Left lung (tissue), 10 donors: ENCODE results near the gene TRIP6. TPM values are rescaled to one million over a fixed set of nuclear protein-coding genes. Genes with fewer than 3 reads are reported as not detected.
A peak's percentile ranks its signal among the peaks of the same experiment; 100 is the strongest.

Experiments used
- ATAC-seq: fragments of 200-7000 bp; cut with Tn5 transposase; one replicate; pipeline ENCODE4 v1.9.1; 2020; ENCODE audit warnings: moderate library complexity
- DNase-seq, 4 donors: peaks; one replicate each; pipeline ENCODE4 v3.0.0-alpha.2; 2013 to 2020
- H3K27ac ChIP-seq, 2 donors: fragments of 200-600 bp; sonication (generic) in 1 of 2; one replicate each; pipeline versions ENCODE4 v1.5.0 to v1.8.0; 2020 to 2021
- H3K27me3 ChIP-seq, 2 donors: fragments of 200-600 bp; sonication (generic) in 1 of 2; one replicate each; pipeline versions ENCODE4 v1.5.0 to v1.8.0; 2020 to 2021
- H3K36me3 ChIP-seq, 2 donors: fragments of 200-600 bp; sonication (generic) in 1 of 2; one replicate each; pipeline versions ENCODE4 v1.5.0 to v1.8.0; 2020 to 2021
- H3K4me1 ChIP-seq, 2 donors: fragments of 200-600 bp; one replicate each; pipeline ENCODE4 v1.8.0; 2021
- H3K4me3 ChIP-seq, 2 donors: fragments of 200-600 bp; sonication (generic) in 1 of 2; one replicate each; pipeline versions ENCODE4 v1.5.0 to v1.8.0; 2020 to 2021; ENCODE audit warnings: mild to moderate bottlenecking in 1 of 2
- H3K9me3 ChIP-seq, 2 donors: fragments of 200-600 bp; sonication (generic) in 1 of 2; one replicate each; pipeline versions ENCODE4 v1.5.0 to v1.8.0; 2020 to 2021
- CTCF ChIP-seq, 2 donors: fragments of 200-600 bp; sonication (generic) in 1 of 2; IDR thresholded peaks; one replicate each; pipeline versions ENCODE4 v1.5.0 to v1.8.0; 2021; ENCODE audit warnings: antibody characterized with exemption in 2 of 2
- intact Hi-C, 2 donors: fragments of 100-400 bp; cut with DNase I; formaldehyde crosslinking; loops; one replicate each; pipeline versions ENCODE4 v1.11.2 to v1.14.2; 2022
- polyA plus RNA-seq, 6 donors: library from polyadenylated mRNA; unstranded; fragments of 120-200 nt; gene quantifications; one replicate each; pipeline ENCODE4 v1.2.1, GENCODE V29; 2013; ENCODE audit not compliant: insufficient read length in 6 of 6
- total RNA-seq, 2 donors: library from RNA; stranded (reverse); fragmentation: NEBNext Ultra II Directional; extraction: Animal tissue kit (Norgen Biotek cat#: 25700); gene quantifications; one replicate each; pipeline ENCODE4 v1.2.1, GENCODE V29; 2021
- donor health status: DM: no; HTN: yes; CAD: no.
- donor health status: DM: no; HTN: no; CAD: no.

TRIP6 gene
- total and polyA plus RNA-seq, 8 donors = 61.5 to 96.6 (median 76.2) TPM

DNA sequence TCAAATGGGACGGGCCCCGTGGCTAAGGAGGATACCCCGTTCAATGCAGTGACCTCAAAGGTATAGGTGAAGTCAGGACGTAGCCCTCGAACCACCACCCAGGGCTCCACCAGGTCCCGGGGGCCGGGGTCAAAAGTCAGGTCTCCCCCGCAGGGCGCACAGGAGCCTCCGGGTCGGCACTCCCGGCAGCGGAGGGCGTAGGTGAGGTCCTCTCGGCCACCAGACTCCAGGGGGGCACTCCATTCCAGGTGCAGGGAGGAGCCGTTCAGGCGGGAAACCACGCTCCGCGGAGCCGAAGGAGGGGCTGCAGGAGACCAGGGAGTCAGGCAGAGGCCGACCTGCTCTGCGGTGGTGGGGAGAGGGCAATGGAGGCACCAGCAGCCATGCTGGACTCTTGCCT, 47.6 kb upstream of the TRIP6 start:
- Histone ChIP-seq H3K9me3 (no peaks in the 10 kb centered on the region), H3K27me3 (no peaks in the 10 kb centered on the region), H3K36me3 (peaks cover 0 to 93% of the 10 kb centered on the region in 2 donors), H3K4me1 (peaks cover 0 to 10% of the 10 kb centered on the region in 2 donors), H3K4me3 (no peak overlapping the region), H3K27ac (no peak overlapping the region)
- no peak for TF ChIP-seq CTCF (IDR thresholded peaks at IDR 0.05)
- DNase-seq (peak in 1 of 4 donors; percentile 61), ATAC-seq (no peak)
- intact Hi-C loops = no loop called here

GRCh38 chr7:100822236-100823139, 44.7 kb upstream of the TRIP6 start:
- TF ChIP-seq CTCF (IDR thresholded peaks at IDR 0.05) = no peak
- peaks cover 5 to 36% of the 10 kb centered on the region in 2 donors for H3K4me1 ChIP-seq
- H3K4me3 ChIP-seq = no peak overlapping the region
- H3K36me3 ChIP-seq = peaks cover 0 to 64% of the 10 kb centered on the region in 2 donors
- no peak for ATAC-seq
- peak in 1 of 4 donors; percentile 71 for DNase-seq
- H3K9me3 ChIP-seq = no peaks in the 10 kb centered on the region
- no peak overlapping the region for H3K27ac ChIP-seq
- intact Hi-C loops = no loop called here
- peaks cover 0 to 21% of the 10 kb centered on the region in 2 donors for H3K27me3 ChIP-seq

DNA sequence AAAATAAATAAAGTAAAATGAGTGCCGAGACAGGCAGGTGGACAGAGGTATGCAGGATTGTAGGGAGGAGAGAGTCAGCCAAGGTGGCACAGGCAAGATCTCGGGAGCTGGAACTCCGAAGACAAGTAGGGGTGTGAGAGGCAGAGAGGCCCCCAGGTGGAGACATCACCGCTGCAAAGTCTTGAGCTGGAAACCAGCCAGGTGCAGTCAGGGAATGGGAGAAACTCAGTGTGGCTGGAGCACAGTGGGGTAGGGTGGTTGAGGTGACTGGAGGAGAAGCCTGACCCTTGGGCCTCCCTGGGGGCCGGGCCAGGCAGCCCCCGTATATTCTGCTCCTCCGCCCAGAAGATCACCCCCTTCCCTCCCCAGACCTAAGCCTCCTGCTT, 44.1 kb upstream of the TRIP6 start:
- Histone ChIP-seq H3K27me3 (peaks cover 0 to 27% of the 10 kb centered on the region in 2 donors), H3K36me3 (peaks cover 0 to 58% of the 10 kb centered on the region in 2 donors), H3K4me3 (no peak overlapping the region), H3K4me1 (peaks cover 5 to 43% of the 10 kb centered on the region in 2 donors), H3K27ac (no peak overlapping the region), H3K9me3 (no peaks in the 10 kb centered on the region)
- no peak for TF ChIP-seq CTCF (IDR thresholded peaks at IDR 0.05)
- intact Hi-C loops = no loop called here
- DNase-seq (no peak), ATAC-seq (no peak)

DNA sequence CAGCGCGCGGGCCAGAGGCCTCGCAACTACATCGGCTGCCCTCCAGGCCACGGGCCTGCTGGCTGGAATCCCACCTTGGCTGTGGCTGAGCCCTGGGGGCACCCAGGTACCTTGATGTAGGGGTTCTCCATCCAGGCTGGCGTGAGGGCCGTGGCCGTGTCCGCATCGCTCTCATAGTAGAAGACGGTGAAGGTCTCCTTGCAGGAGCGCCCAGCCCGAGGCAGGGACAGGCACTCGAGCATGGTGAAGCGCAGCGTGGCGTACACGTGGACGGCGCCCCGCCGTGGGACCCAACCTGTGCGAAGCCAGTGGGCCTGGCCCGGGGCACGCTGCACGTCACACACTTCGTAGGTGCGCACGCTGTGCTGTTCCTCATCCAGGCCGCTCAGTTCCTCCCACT, 43.7 kb upstream of the TRIP6 start:
- no peak overlapping the region for H3K4me3 ChIP-seq
- no peak overlapping the region for H3K27ac ChIP-seq
- H3K36me3 ChIP-seq = peaks cover 0 to 54% of the 10 kb centered on the region in 2 donors
- H3K27me3 ChIP-seq = peaks cover 0 to 31% of the 10 kb centered on the region in 2 donors
- DNase-seq (peak in 1 of 4 donors; percentile 73), ATAC-seq (no peak)
- peaks cover 5 to 44% of the 10 kb centered on the region in 2 donors for H3K4me1 ChIP-seq
- no peaks in the 10 kb centered on the region for H3K9me3 ChIP-seq
- TF ChIP-seq CTCF (IDR thresholded peaks at IDR 0.05) = no peak
- intact Hi-C loops = no loop called here

DNA sequence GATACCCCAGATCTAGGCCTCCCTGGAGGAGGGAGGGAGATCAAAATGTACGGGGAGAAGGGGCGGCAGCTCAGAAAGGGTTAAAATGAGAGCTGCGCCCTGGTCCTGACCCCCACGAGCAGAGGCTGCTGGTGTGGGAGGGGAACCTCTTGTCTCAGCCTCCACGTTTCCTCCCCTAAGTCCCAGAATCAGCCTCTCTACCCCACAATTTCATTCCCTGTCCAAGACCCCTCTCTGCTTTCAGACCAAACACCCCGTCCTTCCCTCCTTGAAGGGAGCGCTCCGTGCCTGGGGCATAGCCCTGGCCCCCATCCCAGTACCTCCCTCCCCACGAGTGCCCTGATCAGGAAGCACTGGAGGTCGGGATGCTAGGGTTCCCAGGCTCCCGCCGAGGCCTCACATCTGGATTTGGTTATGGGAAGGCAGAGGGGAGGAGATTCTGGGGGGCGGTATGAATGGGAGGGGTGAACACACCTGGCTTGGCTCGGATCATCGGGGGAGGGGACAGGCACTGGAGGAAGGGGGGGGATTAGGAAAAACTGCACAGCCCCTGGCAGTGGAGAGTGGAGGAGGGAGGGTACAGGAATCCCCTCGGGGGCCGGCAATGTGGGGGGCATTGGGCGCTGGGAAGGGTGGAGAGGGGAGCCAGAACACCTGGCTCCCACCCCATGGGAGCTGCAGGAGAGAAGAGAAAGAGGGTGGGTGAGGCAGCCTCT, 42.5 kb upstream of the TRIP6 start:
- Histone ChIP-seq H3K4me1 (peaks cover 5 to 44% of the 10 kb centered on the region in 2 donors), H3K4me3 (peak overlapping the region; percentile 61 to 62), H3K27ac (peak overlapping the region; percentile 73 to 75), H3K27me3 (peaks cover 0 to 42% of the 10 kb centered on the region in 2 donors), H3K36me3 (peaks cover 0 to 43% of the 10 kb centered on the region in 2 donors), H3K9me3 (no peaks in the 10 kb centered on the region)
- ATAC-seq = no peak
- no peak for TF ChIP-seq CTCF (IDR thresholded peaks at IDR 0.05)
- DNase-seq = peak in 1 of 4 donors; percentile 49
- intact Hi-C loops = no loop called here
